ENCODE results near the gene PLA2G5. TPM values are rescaled to one million over a fixed set of nuclear protein-coding genes. Genes with fewer than 3 reads are reported as not detected.

PLA2G5 gene
- total RNA-seq, 2 experiments from 2014 or later = not detected

- peaks cover 24% of the 10 kb centered on the region for H3K27me3 Mint-ChIP-seq
- DNase-seq = no peak
- no peaks in the 10 kb centered on the region for H3K36me3 Mint-ChIP-seq
- CTCF ChIA-PET = no interaction called here
- no peaks in the 10 kb centered on the region for H3K9me3 Mint-ChIP-seq (ENCODE audit: low read depth)
- no peak for ATAC-seq
- H3K4me1 Mint-ChIP-seq = peaks cover 1% of the 10 kb centered on the region
- H3K4me3 Mint-ChIP-seq = no peak overlapping the region
- H3K27ac Mint-ChIP-seq = no peak overlapping the region
Measured at GRCh38 chr1:20107351-20107750, 37.4 kb downstream of the PLA2G5 start.

- CTCF ChIA-PET = no interaction called here
- no peak for DNase-seq
- H3K9me3 Mint-ChIP-seq (ENCODE audit: low read depth) = no peaks in the 10 kb centered on the region
Measured at GRCh38 chr1:20107796-20108195, 37.8 kb downstream of the PLA2G5 start.

GRCh38 chr1:20108366-20109123 is 38.6 kb downstream of the PLA2G5 start:
- no peaks in the 10 kb centered on the region for H3K9me3 Mint-ChIP-seq (ENCODE audit: low read depth)
- ATAC-seq (no peak), DNase-seq (no peak)
- CTCF ChIA-PET = no interaction called here
- H3K27ac Mint-ChIP-seq = no peak overlapping the region
- H3K36me3 Mint-ChIP-seq = no peaks in the 10 kb centered on the region
- H3K27me3 Mint-ChIP-seq = peaks cover 19% of the 10 kb centered on the region
- H3K4me3 Mint-ChIP-seq = no peak overlapping the region
- H3K4me1 Mint-ChIP-seq = no peaks in the 10 kb centered on the region

More at GRCh38 chr1:20107796-20108195, 37.8 kb downstream of the PLA2G5 start:
- Mint-ChIP-seq H3K27me3 (peaks cover 24% of the 10 kb centered on the region), H3K4me1 (peaks cover 1% of the 10 kb centered on the region), H3K4me3 (no peak overlapping the region), H3K36me3 (no peaks in the 10 kb centered on the region), H3K27ac (no peak overlapping the region)
- ATAC-seq = no peak

- Mint-ChIP-seq H3K36me3 (no peaks in the 10 kb centered on the region), H3K9me3 (ENCODE audit: low read depth) (no peaks in the 10 kb centered on the region), H3K27me3 (peaks cover 18% of the 10 kb centered on the region), H3K4me1 (no peaks in the 10 kb centered on the region), H3K4me3 (no peak overlapping the region), H3K27ac (no peak overlapping the region)
- ATAC-seq (no peak), DNase-seq (no peak)
- CTCF ChIA-PET = no interaction called here
Measured at GRCh38 chr1:20109223-20109856, 39.3 kb downstream of the PLA2G5 start.

- CTCF ChIA-PET = no interaction called here
- Mint-ChIP-seq H3K36me3 (no peaks in the 10 kb centered on the region), H3K4me3 (no peak overlapping the region)
Measured at GRCh38 chr1:20110679-20111078, 40.7 kb downstream of the PLA2G5 start.

GRCh38 chr1:20111452-20111851 is 41.5 kb downstream of the PLA2G5 start:
- Mint-ChIP-seq H3K27me3 (peaks cover 12% of the 10 kb centered on the region), H3K36me3 (no peaks in the 10 kb centered on the region), H3K27ac (no peak overlapping the region), H3K4me3 (no peak overlapping the region), H3K4me1 (no peaks in the 10 kb centered on the region), H3K9me3 (ENCODE audit: low read depth) (no peaks in the 10 kb centered on the region)
- DNase-seq (no peak), ATAC-seq (no peak)
- CTCF ChIA-PET = no interaction called here

More at GRCh38 chr1:20110679-20111078, 40.7 kb downstream of the PLA2G5 start:
- no peaks in the 10 kb centered on the region for H3K4me1 Mint-ChIP-seq
- H3K9me3 Mint-ChIP-seq (ENCODE audit: low read depth) = no peaks in the 10 kb centered on the region
- no peak for ATAC-seq
- no peak overlapping the region for H3K27ac Mint-ChIP-seq
- H3K27me3 Mint-ChIP-seq = peaks cover 18% of the 10 kb centered on the region
- DNase-seq = no peak

- H3K4me1 Mint-ChIP-seq = no peaks in the 10 kb centered on the region
- ATAC-seq (no peak), DNase-seq (no peak)
- no peak overlapping the region for H3K27ac Mint-ChIP-seq
- no peaks in the 10 kb centered on the region for H3K9me3 Mint-ChIP-seq (ENCODE audit: low read depth)
- CTCF ChIA-PET = no interaction called here
- no peak overlapping the region for H3K4me3 Mint-ChIP-seq
- H3K36me3 Mint-ChIP-seq = no peaks in the 10 kb centered on the region
- peaks cover 13% of the 10 kb centered on the region for H3K27me3 Mint-ChIP-seq
Measured at GRCh38 chr1:20112279-20113000, 42.4 kb downstream of the PLA2G5 start.

GRCh38 chr1:20114021-20114648 is 44.1 kb downstream of the PLA2G5 start:
- H3K27ac Mint-ChIP-seq = no peak overlapping the region

GRCh38 chr1:20115479-20115878 is 45.5 kb downstream of the PLA2G5 start:
- Mint-ChIP-seq H3K27ac (no peak overlapping the region), H3K4me1 (no peaks in the 10 kb centered on the region), H3K27me3 (peaks cover 20% of the 10 kb centered on the region), H3K4me3 (no peak overlapping the region), H3K36me3 (no peaks in the 10 kb centered on the region), H3K9me3 (ENCODE audit: low read depth) (no peaks in the 10 kb centered on the region)
- DNase-seq = no peak
- CTCF ChIA-PET = no interaction called here
- ATAC-seq = no peak

More at GRCh38 chr1:20114021-20114648, 44.1 kb downstream of the PLA2G5 start:
- CTCF ChIA-PET = interaction anchor here (0.6 kb wide), 1 partner anchor 98 kb away, joined by 3 read pairs; no protein-coding TSS in a partner anchor
- no peaks in the 10 kb centered on the region for H3K4me1 Mint-ChIP-seq
- peaks cover 13% of the 10 kb centered on the region for H3K27me3 Mint-ChIP-seq
- no peak for ATAC-seq
- no peaks in the 10 kb centered on the region for H3K9me3 Mint-ChIP-seq (ENCODE audit: low read depth)
- DNase-seq = no peak
- no peak overlapping the region for H3K4me3 Mint-ChIP-seq
- H3K36me3 Mint-ChIP-seq = no peaks in the 10 kb centered on the region

GRCh38 chr1:20115916-20116315 is 45.9 kb downstream of the PLA2G5 start:
- Mint-ChIP-seq H3K9me3 (ENCODE audit: low read depth) (no peaks in the 10 kb centered on the region), H3K4me1 (no peaks in the 10 kb centered on the region), H3K27me3 (peaks cover 21% of the 10 kb centered on the region), H3K4me3 (no peak overlapping the region), H3K27ac (no peak overlapping the region), H3K36me3 (no peaks in the 10 kb centered on the region)
- ATAC-seq (no peak), DNase-seq (no peak)
- CTCF ChIA-PET = no interaction called here

GRCh38 chr1:20117236-20117635 is 47.2 kb downstream of the PLA2G5 start:
- H3K27me3 Mint-ChIP-seq = peaks cover 25% of the 10 kb centered on the region

GRCh38 chr1:20119347-20119746 is 49.4 kb downstream of the PLA2G5 start, which contains the start of gene PLA2G2D:
Gene PLA2G2D, minus strand, starts transcription at chr1:20119536. Its CDS starts 38 bp downstream, at chr1:20119498.
- H3K4me3 Mint-ChIP-seq = no peak within 1 kb of the TSS
- DNase-seq = no peak
- H3K4me1 Mint-ChIP-seq = no peaks in the 10 kb centered on the region
- peaks cover 27% of the 10 kb centered on the region for H3K27me3 Mint-ChIP-seq
- ATAC-seq = no peak
- no peak within 1 kb of the TSS for H3K27ac Mint-ChIP-seq
- no peaks in the 10 kb centered on the region for H3K36me3 Mint-ChIP-seq
- H3K9me3 Mint-ChIP-seq (ENCODE audit: low read depth) = no peaks in the 10 kb centered on the region
- CTCF ChIA-PET = no interaction called here

More at GRCh38 chr1:20117236-20117635, 47.2 kb downstream of the PLA2G5 start:
- CTCF ChIA-PET = interaction anchor here (1.2 kb wide), 1 partner anchor 25 kb away, joined by 3 read pairs; no protein-coding TSS in a partner anchor
- Mint-ChIP-seq H3K9me3 (ENCODE audit: low read depth) (no peaks in the 10 kb centered on the region), H3K4me3 (no peak overlapping the region), H3K4me1 (no peaks in the 10 kb centered on the region), H3K36me3 (no peaks in the 10 kb centered on the region), H3K27ac (no peak overlapping the region)
- no peak for DNase-seq
- no peak for ATAC-seq

GRCh38 chr1:20120796-20121195 is 50.8 kb downstream of the PLA2G5 start:
- CTCF ChIA-PET = no interaction called here
- Mint-ChIP-seq H3K4me1 (peaks cover under 1% of the 10 kb centered on the region), H3K27ac (no peak overlapping the region), H3K9me3 (ENCODE audit: low read depth) (no peaks in the 10 kb centered on the region), H3K27me3 (peaks cover 29% of the 10 kb centered on the region), H3K36me3 (no peaks in the 10 kb centered on the region), H3K4me3 (no peak overlapping the region)
- no peak for DNase-seq
- ATAC-seq = no peak
